Stimulated activated CD4-positive, alpha-beta T cell treated with anti-CD3 and anti-CD28 coated beads, Interleukin-1b, Interleukin-23, amount 100 ng/mL, for 4 hours (primary cell): ENCODE data around the gene TUBA3D.
"Not testable (repeated sequence)": the region's sequence is repeated elsewhere in the genome, so short reads cannot be mapped to it uniquely, and the experiment has no call there.

Source experiments
- DNase-seq, 2 donors: peaks; one replicate each; pipeline ENCODE4 v3.0.0-alpha.2; 2020; ENCODE audit warnings: low read depth in 2 of 2

Gene TUBA3D

DNA sequence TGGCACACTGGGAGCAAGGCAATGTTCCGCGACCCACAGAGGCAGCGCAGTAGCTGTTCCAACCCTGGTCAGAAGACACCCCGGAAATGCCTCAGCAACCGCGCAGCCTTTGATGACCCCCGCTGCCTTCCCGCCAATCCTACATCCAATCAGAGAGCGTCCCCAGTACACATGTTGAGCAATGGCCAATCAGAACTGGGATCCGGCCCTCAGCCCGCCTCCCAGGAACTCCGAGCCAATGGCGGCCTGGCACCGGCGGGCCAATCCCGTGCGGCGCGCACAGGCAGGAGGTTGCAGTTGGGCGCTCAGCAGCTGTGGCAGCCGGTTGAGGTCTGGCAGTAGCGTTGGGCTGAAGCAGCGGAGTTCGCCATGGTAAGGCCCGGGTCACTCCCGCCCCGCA, at the start of gene TUBA3D:
Gene TUBA3D (plus strand): TSS at position 289 of the 400 bp plus-strand sequence. CDS start 81 bp downstream, at position 370.
- no peak for DNase-seq

DNA sequence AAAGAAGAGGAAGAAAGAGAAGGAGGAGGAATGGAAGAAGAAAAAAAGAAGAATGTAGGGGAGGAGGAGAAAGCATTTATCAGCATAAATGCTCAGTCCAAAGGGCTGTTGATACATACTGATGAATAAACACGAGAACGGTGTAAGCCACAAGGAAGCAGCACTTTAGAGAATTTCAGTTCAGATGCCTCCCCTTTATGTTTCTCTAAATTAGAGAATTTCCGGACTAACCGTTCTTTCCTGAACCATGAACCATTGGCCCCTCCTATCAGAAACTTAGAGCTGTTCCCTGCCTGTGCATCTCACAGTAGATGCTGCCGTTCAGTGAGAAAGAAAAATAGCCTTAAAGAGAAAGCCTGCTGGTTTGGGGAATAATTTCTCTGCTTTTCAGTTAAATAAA, 49.2 kb upstream of the TUBA3D start:
- DNase-seq = no peak

DNA sequence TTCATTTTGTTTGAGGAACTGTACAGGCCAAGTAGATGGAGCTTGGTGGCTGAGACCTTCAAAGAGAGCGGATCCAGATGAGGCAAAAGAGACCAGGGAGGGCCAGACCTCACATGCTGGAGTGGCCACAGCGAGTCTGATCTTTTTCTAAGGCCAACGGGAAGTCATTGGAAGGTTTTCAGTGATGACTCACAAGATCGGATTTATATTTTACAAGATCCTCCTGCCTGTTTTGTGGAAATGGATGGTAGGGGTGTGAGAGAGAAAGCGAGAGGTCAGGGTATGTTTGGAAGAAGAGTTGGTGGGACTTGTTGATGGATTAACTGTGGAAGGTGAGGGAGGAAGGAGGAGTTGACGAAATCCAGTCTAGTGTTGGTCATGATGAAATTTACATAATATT, 44.6 kb upstream of the TUBA3D start:
- DNase-seq = no peak

DNA sequence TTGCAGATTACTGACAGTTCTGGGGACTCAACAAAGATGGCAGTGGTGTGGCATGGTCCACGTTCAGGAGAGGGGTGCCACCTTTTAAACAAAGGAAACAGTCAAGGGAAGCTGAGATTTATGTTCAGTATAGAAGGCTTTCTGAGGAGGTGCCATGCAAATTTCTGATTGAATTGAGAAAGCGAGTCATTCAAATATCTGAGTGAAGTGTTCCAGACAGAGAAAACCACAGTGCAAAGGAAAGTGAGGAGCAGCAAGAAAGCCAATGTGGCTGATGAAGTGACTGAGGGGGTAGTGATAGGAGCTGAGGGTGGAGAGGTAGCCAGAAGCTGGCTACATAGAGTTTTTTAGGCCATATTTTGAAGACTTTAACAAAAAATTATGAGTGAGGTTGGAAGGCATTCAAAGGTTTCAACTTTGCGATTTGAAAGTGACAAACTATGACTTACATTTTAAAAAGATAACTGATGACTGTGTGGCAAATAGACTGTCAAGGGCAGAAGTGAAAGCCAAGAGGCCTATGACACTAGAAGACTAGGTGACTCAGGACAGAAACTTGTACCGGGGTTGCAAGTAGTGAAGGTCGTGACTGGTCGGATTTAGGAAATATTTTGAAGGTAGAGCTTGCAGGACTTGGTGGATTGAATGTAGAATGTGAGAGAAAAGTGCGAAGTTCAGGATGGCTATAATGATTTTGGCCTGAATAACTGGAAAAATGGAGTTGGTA, 35.0 kb upstream of the TUBA3D start:
- not testable (repeated sequence) for DNase-seq

DNA sequence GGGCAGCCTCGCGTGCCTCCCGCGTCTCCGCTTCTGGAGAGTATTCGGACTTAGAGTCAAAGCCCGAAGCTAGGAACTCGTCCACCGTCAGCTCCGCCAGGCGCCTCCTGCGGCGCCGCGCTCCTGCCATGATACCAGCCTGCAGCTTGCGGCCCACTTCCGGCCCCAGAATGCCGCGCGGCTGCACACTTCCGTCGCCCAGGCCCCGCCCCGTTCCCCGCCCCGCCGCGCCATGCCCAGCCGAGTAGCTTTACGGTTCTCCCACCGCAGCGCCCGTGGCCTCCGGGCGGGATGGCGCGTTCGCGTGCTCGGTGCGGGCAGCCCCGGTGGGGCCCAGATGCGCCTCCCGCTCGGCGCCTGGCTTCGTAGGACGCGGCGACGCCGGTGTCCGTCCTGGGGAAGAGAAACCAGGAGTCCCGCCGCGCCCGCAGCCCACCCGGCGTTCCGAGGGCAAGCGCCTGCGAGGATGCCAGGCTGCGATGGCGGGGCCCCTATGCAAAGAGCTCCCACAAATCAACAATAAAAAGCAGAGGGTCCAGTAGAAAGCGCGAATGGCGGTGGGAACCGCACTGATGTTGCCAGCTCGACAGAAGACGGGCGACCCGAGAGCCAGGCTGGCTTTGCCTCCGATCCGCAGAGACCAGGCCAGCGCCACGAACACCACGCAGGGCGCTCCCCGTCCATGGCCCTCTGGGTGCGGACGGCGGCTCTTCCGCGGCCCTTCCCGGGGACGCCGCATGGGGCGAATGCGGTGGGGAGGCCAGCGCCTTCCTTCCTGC, 31.0 kb upstream of the TUBA3D start:
- DNase-seq = not testable (repeated sequence)

DNA sequence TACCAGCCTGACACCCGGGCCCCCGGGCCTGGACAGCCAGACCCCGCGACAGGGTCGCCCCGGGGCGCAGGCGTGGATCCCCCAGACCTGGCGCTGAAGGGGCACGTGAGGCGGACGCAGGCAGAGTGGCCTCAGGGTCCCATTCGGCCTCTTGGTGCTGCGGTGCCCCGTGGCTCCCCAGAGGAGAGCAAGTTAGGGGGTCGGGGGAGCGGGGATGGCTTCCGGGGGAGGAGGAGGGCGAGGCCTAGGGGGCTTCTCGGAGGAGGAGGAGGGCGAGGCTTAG, 30.5 kb upstream of the TUBA3D start:
- not testable (repeated sequence) for DNase-seq

DNA sequence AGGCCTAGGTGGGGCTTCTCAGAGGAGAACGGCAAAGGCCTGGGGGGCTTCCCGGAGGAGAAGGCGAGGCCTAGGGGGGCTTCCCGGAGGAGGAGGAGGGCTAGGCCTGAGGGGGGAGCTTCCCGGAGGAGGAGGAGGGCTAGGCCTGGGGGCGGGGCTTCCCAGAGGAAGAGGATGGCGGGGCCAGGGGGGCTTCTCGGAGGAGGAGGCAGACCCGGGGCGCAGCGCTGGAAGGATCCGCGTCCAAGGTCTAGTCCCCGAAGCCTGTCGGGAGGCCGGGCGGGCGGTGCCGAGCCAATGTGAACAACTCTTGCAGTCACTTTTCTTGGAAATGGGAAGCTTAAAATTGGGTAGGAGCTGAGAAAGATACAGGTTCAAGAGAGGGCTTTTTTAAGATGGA, 30.0 kb upstream of the TUBA3D start:
- no peak for DNase-seq

DNA sequence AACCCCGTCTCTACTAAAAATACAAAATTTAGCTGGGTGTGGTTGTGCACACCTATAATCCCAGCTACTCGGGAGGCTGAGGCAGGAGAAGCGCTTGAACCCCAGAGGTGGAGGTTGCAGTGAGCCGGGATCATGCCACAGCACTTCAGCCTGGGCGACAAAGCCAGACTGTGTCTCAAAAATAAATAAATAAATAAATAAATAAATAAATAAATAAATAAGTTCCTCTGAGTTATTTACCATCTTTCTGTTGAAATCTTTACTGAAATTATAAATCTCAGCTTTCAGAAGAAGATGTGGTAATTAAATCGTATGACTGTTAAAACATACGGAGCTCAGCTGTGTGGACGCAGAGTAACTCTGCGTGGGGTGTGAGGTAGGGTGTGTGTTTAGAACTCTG, 27.9 kb upstream of the TUBA3D start:
- not testable (repeated sequence) for DNase-seq

DNA sequence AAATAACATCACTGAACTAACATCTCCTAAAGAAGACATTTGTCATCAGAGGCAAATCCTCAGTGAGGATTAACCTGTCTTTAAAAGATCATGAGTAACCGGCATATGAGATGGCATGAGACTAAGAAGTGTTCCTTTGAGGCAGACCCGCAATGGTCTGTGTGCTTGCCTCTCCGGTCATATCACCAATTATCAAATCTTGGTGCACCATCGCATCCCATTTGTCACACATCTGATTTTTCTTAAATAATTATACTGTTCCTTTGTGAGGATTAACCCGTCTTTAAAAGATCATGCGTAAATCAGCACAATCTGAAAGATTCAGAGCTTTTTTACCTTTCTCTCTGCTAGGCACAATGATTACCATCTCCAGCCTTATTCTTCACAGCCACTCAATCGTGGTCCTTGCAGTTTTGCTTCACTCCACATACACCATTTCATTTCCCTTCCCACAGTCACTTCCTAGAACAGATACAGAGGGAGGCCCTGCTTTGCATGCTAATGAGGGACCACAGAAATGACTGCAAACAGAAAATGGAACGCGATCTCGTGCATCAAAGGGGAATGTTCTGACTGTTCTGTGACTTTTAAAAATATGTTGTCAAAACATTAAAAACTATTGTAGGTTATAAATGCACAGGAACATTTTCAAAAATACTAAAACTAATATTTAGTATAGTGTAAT, 24.5 kb upstream of the TUBA3D start:
- DNase-seq = not testable (repeated sequence)

DNA sequence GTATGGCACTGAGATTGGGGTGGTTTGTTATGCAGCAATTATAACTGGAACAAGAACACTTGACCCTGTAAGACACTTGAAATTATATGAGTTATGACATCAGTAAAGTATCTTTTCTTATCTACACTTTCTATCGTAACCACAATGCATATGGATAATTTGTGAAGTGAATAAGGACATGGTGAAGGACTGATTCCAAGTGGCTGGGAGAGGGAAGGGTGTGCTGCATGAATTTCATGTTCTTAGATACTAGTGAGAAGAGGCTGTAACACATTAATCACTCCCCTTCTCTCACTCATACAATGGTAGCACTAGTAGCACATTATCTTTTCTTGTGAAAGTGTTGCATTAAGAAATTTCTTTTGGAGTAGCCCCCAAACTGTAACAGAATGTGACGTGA, 21.0 kb upstream of the TUBA3D start:
- DNase-seq = not testable (repeated sequence)

DNA sequence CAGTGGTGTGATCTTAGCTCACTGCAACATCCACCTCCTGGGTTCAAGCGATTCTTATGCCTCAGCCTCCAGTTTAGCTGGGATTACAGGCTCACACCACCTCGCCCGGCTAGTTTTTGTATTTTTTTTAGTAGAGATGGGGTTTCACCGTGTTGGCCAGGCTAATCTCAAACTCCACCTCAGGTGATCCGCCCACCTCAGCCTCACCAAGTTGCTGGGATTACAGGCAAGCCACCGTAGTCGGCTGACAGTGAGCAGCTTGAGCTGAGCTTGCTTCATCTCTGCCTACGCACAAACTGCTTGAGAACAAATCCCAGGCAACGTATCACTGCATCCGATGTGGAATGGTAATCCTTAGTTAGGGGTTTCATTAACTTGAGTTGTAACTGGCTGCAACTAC, 8.2 kb upstream of the TUBA3D start:
- DNase-seq = not testable (repeated sequence)

DNA sequence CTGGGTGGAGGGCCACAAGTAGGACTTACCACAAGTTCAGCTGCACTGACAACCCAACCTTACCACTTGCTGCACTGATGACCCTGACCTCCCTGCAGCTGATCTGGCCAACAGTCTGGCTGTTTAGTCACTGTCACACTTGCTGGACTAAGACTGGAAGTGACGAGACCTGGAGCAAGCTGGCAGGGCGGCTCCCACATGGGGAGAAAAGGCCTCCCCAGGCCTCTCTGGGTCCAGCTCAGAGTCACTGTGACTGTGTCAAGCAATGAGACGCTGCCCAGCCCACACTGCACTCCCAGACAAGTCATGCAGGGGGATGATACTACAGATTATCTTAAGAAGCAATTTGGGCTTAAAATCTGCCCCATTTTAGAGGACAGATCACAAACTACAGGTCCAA, 5.0 kb upstream of the TUBA3D start:
- DNase-seq = not testable (repeated sequence)

DNA sequence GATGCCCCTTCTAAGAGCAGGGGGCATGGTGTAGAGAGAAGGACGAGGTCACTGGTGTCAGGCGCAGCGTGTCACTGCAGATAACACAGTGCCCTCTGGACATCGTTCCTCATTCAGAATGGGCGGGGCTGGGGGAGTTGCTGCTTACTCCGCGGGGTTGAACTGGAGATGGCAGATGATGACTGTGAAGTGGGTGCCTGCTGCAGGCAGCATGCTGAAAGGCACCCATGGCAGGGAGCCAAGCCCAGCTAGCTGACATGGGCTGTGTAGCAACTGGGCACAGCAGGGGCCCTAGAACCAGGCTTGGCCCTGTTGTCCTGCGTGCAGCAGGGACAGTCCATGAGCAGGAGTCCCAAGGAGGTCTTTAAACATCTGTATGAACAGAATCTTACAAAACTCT, 4.3 kb upstream of the TUBA3D start:
- DNase-seq = not testable (repeated sequence)

DNA sequence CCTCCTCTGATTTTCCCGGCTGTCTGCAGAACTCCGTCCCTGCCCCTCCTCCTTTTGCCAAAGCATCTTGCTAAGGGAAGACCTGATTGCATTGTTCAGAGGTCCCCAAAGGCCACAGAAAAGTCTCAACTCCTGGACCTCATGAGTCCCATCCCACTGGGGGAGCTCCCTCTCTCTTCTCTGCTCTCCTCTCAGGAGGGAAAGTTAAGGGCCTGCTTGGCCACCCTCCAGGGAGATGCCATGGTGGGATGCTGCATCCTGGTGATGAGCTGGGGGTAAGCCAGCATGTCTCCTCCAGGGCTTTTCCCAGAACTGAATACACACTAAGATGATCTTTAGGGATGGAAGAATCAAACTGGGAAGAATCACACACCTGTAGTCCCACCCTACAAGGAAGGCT, 2.7 kb upstream of the TUBA3D start:
- not testable (repeated sequence) for DNase-seq

DNA sequence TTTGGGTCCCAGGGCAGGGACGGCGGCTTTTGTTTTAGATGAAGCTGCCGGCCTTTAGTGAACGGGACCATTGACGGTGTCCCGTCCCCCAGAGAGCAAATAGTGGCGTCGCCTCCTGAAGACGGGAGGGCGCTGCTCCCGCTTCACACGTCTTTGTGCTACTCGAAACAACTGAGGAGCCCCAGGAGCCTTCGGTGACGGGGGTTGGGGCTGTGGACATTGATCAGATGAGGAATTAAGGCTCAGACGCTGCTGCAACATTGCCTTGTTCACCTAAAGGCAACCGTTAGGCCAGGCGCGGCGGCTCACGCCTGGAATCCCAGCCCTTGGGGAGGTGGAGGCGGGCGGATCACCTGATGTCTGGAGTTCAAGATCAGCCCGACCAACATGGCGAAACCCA, 444 bp downstream of the TUBA3D start:
- DNase-seq = not testable (repeated sequence)

DNA sequence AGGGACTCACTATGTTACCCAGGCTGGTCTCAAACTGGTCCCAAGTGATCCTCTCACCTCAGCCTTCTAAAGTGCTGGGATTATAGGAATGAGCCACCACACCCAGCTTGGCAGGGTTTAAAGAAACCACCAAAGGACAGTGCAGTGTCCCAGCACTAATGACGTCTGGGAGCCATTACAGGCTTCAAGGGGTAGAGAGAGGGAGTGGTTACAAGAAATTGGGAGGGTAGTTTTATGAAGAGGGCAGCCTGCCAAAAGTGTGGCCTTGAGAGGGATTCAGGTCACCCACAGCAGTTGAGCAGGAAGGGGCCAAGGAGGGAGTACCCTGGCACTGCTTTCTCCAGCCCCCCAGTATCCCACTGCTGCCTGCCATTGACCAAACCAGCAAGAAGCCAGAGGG, 1.3 kb downstream of the TUBA3D start:
- not testable (repeated sequence) for DNase-seq

DNA sequence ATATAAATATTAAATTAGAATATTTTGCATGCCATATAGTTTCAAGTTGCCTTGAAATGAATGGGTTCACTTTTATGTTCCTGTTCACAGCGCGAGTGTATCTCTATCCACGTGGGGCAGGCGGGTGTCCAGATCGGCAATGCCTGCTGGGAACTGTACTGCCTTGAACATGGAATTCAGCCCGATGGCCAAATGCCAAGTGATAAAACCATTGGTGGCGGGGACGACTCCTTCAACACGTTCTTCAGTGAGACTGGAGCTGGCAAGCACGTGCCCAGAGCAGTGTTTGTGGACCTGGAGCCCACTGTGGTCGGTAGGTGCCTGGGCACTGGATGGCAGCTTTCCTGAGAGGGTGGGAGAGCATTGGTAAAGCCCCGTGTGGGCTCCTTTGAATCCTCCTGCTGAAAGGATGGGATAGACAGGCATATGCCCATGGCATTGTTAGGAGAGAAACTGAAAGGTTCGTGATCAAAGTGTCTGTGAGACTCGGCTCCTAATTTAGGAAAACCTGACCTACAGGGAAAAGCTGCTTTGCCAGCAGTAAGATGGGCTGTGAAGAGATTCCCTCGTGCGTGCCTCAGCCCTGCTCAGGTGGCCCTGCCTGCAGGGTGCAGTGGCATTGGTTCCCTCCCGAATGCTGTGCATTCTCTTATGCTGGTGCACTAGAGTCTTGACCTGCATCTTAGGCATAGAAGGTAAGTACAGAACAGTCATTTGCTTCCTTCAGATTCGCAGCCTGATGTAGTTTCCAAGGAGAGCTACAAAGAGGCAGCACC, 2.3 kb downstream of the TUBA3D start:
- DNase-seq = not testable (repeated sequence)

DNA sequence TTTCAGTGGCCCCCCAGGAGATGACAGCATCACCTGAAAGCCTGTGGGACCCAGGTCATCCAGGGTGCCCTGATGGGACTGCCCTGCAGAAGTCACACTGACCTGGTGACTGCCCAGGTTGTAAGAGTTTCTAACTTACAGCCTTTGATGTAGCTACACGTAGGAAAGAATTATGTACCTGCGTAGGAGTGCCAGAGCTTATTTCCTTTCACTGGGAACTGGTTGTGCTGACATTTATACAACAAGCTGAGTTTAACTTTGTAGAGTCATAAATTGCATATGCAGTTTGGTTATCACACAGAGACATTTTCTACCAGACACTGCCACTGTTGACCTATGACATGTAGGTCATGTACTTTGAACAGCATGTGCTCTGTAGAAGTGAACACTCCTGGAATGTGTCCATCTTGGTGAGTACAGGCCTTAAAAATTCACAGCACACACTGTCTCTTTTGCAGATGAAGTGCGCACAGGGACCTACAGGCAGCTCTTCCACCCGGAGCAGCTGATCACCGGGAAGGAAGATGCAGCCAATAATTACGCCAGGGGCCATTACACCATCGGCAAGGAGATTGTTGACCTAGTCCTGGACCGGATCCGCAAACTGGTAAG, 3.0 kb downstream of the TUBA3D start:
- not testable (repeated sequence) for DNase-seq

DNA sequence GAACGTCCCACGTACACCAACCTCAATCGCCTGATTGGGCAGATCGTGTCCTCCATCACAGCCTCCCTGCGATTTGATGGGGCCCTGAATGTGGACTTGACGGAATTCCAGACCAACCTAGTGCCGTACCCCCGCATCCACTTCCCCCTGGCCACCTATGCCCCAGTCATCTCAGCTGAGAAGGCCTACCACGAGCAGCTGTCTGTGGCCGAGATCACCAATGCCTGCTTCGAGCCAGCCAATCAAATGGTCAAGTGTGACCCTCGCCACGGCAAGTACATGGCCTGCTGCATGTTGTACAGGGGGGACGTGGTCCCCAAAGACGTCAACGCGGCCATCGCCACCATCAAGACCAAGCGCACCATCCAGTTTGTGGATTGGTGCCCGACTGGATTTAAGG, 4.4 kb downstream of the TUBA3D start:
- DNase-seq = not testable (repeated sequence)

DNA sequence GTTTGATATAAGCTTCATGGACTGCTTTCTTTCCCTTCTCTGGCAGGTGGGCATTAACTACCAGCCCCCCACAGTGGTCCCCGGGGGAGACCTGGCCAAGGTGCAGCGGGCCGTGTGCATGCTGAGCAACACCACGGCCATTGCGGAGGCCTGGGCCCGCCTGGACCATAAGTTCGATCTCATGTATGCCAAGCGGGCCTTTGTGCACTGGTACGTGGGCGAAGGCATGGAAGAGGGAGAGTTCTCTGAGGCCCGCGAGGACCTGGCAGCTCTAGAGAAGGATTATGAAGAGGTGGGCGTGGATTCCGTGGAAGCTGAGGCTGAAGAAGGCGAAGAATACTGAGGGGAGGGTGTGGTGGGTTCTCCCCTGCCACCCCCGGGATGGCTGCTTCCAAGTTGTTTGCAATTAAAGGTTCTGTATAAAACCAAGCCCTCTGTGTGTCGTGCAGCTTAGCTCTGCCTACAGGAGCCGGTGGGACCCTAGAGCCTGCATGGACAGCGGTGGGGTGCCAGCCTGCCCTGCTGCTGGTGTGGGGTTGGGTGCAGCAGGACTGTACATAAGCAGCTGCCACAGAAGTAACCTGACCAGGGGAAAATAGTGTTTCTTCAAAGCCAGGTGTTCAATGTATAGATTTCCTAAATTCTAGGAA, 6.7 kb downstream of the TUBA3D start:
- DNase-seq = not testable (repeated sequence)
